OCI-LY7 (cell line): ENCODE data around the gene DDN. TPM values are rescaled to one million over a fixed set of nuclear protein-coding genes. Genes with fewer than 3 reads are reported as not detected.

Experiments used
- BruUV-seq: library from RNA; stranded (reverse); fragments of 400-500 nt; replicated peaks from 2 replicates; lab custom pipeline; 2021; lab: Mats Ljungman, UMichigan
- CTCF ChIA-PET: fragments of 300-600 bp; sonication (Branson Sonifier 250); formaldehyde crosslinking; loops from one replicate; lab custom pipeline; 2022; ENCODE audit warnings: antibody characterized with exemption; ENCODE audit not compliant: unreplicated experiment; lab: Charles Lee
- POLR2A ChIA-PET: fragments of 300-600 bp; sonication (Branson Sonifier 250); formaldehyde crosslinking; loops from one replicate; lab custom pipeline; 2022; ENCODE audit warnings: antibody characterized with exemption; lab: Charles Lee
- DNase-seq: peaks from one replicate; pipeline ENCODE4 v3.0.0-alpha.2; 2015; ENCODE audit warnings: low spot score
- H2AFZ ChIP-seq: fragments of 200-600 bp; sonication (generic), shearing (Covaris generic); 2 replicates; pipeline ENCODE4 v1.6.1; 2014; ENCODE audit warnings: mild to moderate bottlenecking, antibody characterized with exemption, low read length, moderate library complexity
- H3K27ac ChIP-seq: fragments of 200-600 bp; sonication (generic); 2 replicates; pipeline ENCODE4 v1.5.1; 2014; ENCODE audit warnings: mixed run types, low read depth, mild to moderate bottlenecking, moderate library complexity, low read length, inconsistent platforms; ENCODE audit not compliant: poor library complexity, severe bottlenecking
- H3K36me3 ChIP-seq: fragments of 200-600 bp; sonication (generic); 2 replicates; pipeline ENCODE4 v1.6.1; 2014; ENCODE audit warnings: mild to moderate bottlenecking, antibody characterized with exemption, low read length, moderate library complexity, mixed read lengths; ENCODE audit not compliant: insufficient read depth
- H3K4me1 ChIP-seq: fragments of 200-600 bp; sonication (generic); 2 replicates; pipeline ENCODE4 v1.5.1; 2014; ENCODE audit warnings: mild to moderate bottlenecking, low read length; ENCODE audit not compliant: insufficient read depth, poor library complexity, severe bottlenecking
- H3K4me2 ChIP-seq: fragments of 200-600 bp; sonication (generic); 2 replicates; pipeline ENCODE4 v1.6.1; 2014; ENCODE audit warnings: mild to moderate bottlenecking, low read length
- H3K4me3 ChIP-seq: fragments of 200-600 bp; sonication (generic); 2 replicates; pipeline ENCODE4 v1.5.1; 2014; ENCODE audit warnings: mild to moderate bottlenecking, low read depth, low read length; ENCODE audit not compliant: poor library complexity, severe bottlenecking
- H3K79me2 ChIP-seq: fragments of 200-600 bp; sonication (generic); 2 replicates; pipeline ENCODE4 v1.6.1; 2016; ENCODE audit warnings: low read depth, mild to moderate bottlenecking, low read length, moderate library complexity, mixed read lengths; ENCODE audit not compliant: insufficient read depth
- H3K9me2 ChIP-seq: fragments of 200-600 bp; sonication (generic); 2 replicates; pipeline ENCODE4 v1.6.1; 2016; ENCODE audit warnings: mild to moderate bottlenecking, low read length, mixed read lengths; ENCODE audit not compliant: insufficient read depth
- H3K9me3 ChIP-seq: fragments of 200-600 bp; sonication (generic); 2 replicates; pipeline ENCODE4 v1.6.1; 2014; ENCODE audit warnings: mild to moderate bottlenecking, mixed run types, low read length, mixed read lengths
- H4K20me1 ChIP-seq: fragments of 200-600 bp; sonication (generic); 2 replicates; pipeline ENCODE4 v1.6.1; 2014; ENCODE audit warnings: mild to moderate bottlenecking, antibody characterized with exemption, low read length, moderate library complexity, mixed read lengths; ENCODE audit not compliant: insufficient read depth
- CTCF ChIP-seq: fragments of 200-600 bp; sonication (generic); conservative IDR thresholded peaks from 2 replicates; pipeline ENCODE4 v1.5.1; 2014; ENCODE audit warnings: mild to moderate bottlenecking, antibody characterized with exemption, low read length, moderate library complexity, mixed read lengths
- EZH2phosphoT487 ChIP-seq: fragments of 200-600 bp; sonication (generic); IDR thresholded peaks from 2 replicates; pipeline ENCODE4 v1.6.1; 2018; ENCODE audit warnings: low read depth, borderline replicate concordance, mild to moderate bottlenecking, mixed run types, antibody characterized with exemption, low read length, moderate library complexity, mixed read lengths
- intact Hi-C: fragments of 100-400 bp; cut with micrococcal nuclease; formaldehyde crosslinking; loops from one replicate; pipeline ENCODE4 v1.10.0; 2022; ENCODE audit not compliant: unreplicated experiment
- total RNA-seq, 2 experiments: library from RNA; depleted of rRNA in 1 of 2; stranded (reverse); fragments of >200 nt in 1 of 2; shearing (Covaris generic) in 1 of 2; gene quantifications; 2 replicates each; pipeline ENCODE4 v1.2.3, GENCODE V29; 2014 to 2022

DDN gene
- total RNA-seq, 2 experiments from 2014 or later = 0.13 TPM; not detected in 1

GRCh38 chr12:49032276-49032675 is 33.1 kb upstream of the DDN start:
- no peaks in the 10 kb centered on the region for H3K79me2 ChIP-seq
- H2AFZ ChIP-seq = no peak overlapping the region
- POLR2A ChIA-PET = no interaction called here
- no peak overlapping the region for H3K27ac ChIP-seq
- H3K9me2 ChIP-seq = no peaks in the 10 kb centered on the region
- H3K4me2 ChIP-seq = no peak overlapping the region
- H3K4me3 ChIP-seq = no peak overlapping the region
- no peak for DNase-seq
- H3K36me3 ChIP-seq = peaks cover 97% of the 10 kb centered on the region
- H3K4me1 ChIP-seq = no peaks in the 10 kb centered on the region
- no peak for TF ChIP-seq CTCF
- no peak for TF ChIP-seq EZH2phosphoT487
- H4K20me1 ChIP-seq = no peaks in the 10 kb centered on the region
- H3K9me3 ChIP-seq = no peaks in the 10 kb centered on the region
- no TSS peak for BruUV-seq
- CTCF ChIA-PET = no interaction called here
- intact Hi-C loops = no loop called here

- Histone ChIP-seq H3K4me2 (no peak overlapping the region), H4K20me1 (no peaks in the 10 kb centered on the region), H3K9me3 (no peaks in the 10 kb centered on the region), H3K4me1 (no peaks in the 10 kb centered on the region), H3K79me2 (no peaks in the 10 kb centered on the region), H2AFZ (no peak overlapping the region), H3K27ac (no peak overlapping the region), H3K9me2 (no peaks in the 10 kb centered on the region), H3K36me3 (peaks cover 97% of the 10 kb centered on the region), H3K4me3 (no peak overlapping the region)
- no peak for DNase-seq
- no TSS peak for BruUV-seq
- CTCF ChIA-PET = interaction anchor here (0.9 kb wide), 1 partner anchor 11 kb away, joined by 3 read pairs; no protein-coding TSS in a partner anchor
- intact Hi-C loops = no loop called here
- TF ChIP-seq EZH2phosphoT487 = no peak
- no peak for TF ChIP-seq CTCF
- POLR2A ChIA-PET = no interaction called here
These were observed 32.5 kb upstream of the DDN start for GRCh38 chr12:49031573-49032161.
